Hematopoietic multipotent progenitor cell treated with erythropoietin and hydrocortisone succinate and interleukin-3 and kit ligand, for 4 days (in vitro differentiated cells): ENCODE measurements around the gene SMIM14.
"Not testable (repeated sequence)": the region's sequence is repeated elsewhere in the genome, so short reads cannot be mapped to it uniquely, and the experiment has no call there.

ENCODE experiments used
- DNase-seq: peaks from one replicate; pipeline ENCODE4 v3.0.0-alpha.2; 2015

Gene SMIM14

DNA sequence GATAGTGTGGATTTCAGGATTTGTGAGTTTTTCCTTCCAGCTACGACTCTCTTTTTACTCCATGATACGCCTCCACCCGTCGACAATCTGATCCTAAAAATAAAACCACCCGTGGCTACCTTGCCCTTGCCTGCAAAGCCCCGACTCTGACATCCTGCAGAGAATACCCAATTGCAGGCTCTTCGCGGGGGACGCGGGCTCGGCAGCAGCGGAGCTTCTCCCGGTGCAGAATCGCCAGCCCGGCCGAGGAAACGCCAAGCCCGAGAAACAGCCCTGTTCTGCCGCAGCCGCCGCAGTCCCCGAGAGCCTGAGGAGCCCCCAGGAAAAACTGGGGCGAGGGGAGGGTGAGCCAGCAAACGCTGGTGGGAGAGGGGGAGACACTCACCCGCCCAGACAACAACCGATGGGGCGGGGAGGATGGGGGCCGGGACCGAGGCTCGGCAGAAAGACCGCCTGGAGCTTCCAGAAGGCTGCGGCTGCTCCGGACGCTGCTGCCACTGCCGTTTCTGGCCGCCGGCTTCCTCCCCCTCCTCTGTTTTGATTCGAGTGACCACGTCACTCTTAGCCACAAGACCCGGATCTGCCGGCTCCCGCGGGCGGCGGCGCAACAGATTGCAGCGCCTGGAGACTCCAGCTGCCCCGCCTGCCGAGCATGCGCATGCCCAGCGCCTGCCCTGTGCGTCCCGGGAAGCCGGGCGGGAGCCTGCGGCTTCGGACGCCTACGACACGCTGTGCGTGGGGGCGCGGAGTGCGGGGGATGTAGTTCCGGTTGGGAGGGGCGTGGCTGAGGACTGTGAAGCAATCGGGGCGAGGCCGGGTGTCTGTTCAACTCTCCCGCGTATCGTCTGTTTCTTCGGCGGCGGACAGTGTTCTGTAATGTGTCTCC is at the start of gene SMIM14:
Gene SMIM14 (minus strand): TSS at position 512 of the 886 bp plus-strand sequence. CDS start 33,720 bp downstream, outside the sequence.
- peak; percentile 96 for DNase-seq

DNA sequence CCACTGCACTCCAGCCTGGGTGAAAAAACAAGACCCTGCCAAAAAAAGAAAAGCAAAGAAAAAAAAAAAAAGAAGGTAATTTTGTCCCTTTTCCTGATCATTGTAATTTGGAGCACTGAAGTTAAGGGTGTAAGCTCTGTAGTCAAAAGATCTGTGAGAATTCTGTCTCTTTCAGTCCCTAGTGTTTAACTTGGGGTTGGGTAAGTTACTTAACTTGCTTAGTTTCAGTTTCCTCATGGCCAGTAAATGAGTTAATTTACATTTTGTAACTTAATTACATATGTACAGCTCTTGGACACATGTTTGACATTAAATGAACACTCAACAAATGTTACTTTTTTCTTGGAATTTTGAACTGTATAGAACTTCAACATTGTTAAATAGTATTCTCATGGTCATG is 48.3 kb upstream of the SMIM14 start:
- no peak for DNase-seq

DNA sequence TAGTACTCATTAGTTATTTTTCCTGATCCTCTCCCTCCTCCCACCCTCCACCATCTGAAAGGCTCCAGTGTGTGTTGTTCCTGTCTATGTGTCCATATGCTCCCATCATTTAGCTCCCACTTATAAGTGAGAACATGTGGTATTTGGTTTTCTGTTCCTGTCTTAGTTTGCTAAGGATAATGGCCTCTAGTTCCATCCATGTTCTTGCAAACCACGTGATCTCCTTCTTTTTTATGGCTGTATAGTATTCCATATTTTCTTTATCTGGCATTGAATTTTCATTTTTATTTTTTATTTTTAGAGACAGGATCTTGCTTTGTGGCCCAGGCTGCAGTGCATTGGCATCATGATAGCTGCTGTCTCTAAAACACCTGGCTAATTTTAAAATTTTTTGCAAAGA is 47.3 kb upstream of the SMIM14 start:
- no peak for DNase-seq

DNA sequence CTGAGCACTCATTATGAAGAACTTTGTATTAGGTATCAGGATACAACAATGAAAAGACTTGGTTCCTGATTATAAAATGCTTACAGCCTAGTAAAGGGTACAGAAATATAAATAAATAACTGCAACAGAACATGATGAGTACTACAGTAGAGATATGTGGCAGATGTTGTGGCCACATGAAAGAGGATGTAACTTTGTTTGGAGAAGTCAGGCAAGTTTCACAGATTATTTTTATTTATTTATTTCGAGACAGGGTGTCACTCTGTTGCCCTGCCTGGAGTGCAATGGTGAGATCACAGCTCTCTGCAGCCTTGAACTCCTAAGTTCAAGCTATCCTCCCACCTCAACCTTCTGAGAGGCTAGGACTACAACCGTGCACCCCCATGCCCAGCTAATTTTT is 43.5 kb upstream of the SMIM14 start:
- no peak for DNase-seq

DNA sequence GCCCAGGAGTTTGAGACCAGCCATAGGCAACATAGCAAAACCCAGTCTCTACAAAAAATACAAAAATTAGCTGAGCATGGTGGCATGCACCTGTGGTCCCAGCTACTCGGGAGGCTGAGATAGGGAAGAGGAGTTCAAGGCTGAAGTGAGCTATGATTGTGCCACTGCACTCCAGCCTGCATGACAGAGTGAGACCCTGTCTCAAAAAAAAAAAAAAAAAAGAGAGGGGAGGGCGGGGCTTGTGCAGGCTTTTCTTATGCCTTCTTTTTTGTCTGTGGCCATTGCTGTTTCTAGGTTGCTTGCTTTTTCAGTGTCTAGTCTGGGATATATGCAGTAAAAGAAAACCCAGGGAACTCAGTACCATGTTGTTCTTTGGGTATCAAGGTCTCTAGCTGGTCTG is 42.3 kb upstream of the SMIM14 start:
- not testable (repeated sequence) for DNase-seq

DNA sequence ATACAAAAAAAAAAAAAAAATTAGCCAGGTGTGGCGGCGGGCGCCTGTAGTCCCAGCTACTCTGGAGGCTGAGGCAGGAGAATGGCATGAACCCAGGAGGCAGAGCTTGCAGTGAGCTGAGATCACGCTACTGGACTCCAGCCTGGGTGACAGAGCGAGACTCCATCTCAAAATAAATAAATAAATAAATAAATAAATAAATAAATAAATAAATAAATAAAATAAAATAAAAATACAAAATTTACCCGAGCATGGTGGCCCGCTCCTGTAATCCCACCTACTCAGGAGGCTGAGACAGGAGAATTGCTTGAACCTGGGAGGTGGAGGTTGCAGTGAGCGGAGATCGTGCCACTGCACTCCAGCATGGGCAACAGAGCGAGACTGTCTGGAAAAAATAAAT is 37.0 kb upstream of the SMIM14 start:
- DNase-seq = not testable (repeated sequence)

DNA sequence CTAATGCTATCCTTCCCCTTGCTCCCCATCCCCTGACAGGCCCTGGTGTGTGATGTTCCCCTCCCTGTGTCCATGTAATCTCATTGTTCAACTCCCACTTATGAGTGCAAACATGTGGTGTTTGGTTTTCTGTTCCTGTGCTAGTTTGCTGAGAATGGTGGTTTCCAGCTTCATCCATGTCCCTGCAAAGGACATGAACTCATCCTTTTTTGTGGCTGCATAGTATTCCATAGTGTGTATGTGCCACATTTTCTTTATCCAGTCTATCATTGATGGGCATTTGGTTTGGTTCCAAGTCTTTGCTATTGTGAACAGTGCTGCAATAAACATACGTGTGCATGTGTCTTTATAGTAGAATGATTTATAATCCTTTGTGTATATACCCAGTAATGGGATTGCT is 31.6 kb upstream of the SMIM14 start:
- DNase-seq = not testable (repeated sequence)

DNA sequence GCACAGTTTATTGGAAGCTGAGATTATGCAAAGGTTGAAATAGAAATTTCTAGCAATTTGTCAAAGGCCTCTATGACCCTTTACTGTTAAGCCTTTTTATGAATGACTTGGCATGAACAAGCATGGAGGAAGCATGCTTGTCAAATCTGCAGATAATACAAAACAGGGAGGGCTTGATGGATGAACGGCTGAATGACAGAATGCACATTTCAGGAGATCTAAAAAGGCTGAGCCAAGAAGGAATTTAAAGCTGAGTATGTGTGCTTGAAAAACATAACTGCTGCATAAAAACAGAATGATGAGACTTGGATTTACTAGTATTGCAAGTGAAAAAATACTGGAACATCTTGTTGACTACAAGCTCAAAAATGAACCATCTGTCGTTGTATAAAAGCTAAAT is 30.2 kb upstream of the SMIM14 start:
- DNase-seq = no peak

DNA sequence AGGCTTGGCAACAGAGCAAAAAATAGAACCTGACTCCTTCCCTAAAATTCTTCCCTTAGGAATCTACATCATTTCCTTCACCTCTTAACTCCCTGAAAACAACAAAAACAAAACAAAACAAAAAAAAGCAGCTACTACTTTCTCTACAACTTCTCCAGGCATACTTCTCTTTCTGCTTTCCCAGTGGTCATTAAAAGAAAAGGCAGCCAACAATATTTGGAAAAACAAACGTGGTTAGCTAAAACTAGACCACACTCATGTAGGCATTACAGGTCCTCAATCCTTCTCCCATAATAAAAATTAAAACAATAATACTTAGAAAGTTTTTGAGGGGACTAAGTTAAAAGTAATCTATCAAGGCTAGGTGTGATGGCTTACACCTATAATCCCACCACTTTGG is 29.0 kb upstream of the SMIM14 start:
- DNase-seq = no peak

DNA sequence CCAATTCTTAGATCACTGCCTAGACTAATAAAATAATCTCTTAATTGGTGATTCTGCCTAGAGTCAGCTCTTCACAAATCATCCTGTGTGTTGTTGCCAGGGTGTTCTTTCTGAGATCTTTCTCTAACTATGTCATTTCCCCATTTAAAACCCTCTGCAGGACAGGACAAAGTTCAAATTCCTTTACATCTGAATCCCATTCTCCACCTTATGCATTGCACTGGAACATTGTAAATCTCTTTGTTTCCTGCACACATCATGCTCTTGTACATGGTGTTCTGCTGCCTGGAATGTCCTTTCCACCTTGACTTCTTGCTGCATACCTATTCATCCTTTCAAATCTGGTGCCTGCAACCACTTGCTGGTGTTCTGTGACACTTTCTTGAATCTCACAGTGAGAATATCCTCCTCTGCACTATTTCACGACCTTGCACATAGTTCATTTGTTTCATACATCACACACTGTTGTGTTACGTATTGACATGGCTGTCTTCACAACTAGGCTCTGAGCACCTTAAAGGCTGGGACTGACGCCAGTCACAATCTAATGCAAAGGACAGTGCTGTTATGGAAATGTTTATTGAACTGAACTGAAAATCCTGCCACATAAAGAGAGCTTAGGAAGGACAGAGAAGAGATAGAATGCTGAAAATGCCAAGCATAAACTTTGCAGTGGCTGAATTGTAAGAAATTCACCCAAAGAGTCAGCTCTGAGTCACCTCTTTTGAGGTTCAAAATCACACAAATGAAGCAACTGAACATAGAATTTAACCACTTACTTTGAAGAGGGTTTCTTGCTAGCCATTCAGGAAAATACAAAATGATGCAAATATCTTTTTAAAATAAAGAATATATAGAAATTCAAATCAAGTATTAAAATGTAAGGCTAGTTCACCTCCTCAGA is 26.4 kb upstream of the SMIM14 start:
- no peak for DNase-seq

DNA sequence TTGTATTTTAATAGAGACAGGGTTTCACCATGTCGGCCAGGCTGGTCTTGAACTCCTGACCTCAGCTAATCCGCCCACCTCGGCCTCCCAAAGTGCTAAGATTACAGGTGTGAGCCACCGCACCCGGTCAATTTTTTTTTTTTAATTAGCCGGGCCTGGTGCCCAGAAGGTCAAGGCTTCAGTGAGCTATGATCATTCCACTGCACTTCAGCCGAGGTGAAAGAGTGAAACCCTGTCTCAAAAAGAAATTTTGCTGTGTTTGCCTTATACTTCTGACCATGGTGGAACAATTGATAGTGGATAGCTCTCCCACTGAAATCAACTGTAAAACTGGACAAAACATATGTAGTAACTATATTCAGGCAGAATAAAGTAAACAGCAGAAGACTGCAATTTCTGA is 24.0 kb upstream of the SMIM14 start:
- no peak for DNase-seq

DNA sequence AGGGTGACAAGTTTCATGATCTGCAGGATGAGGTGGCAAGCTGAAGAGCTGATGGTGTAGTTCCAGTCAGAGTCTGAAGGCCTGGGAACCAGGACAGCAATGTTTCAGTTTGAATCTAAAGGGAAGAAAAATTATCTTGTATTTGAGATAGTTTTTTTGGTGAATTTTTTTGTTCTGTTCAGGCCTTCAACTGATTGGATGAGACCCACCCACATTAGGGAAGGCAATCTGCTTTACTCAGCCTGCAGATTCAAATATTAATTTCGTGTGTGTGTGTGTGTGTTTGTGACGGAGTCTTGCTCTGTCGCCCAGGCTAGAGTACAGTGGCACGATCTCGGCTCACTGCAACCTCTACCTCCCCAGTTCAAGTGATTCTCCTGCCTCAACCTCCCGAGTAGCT is 22.1 kb upstream of the SMIM14 start:
- DNase-seq = no peak

DNA sequence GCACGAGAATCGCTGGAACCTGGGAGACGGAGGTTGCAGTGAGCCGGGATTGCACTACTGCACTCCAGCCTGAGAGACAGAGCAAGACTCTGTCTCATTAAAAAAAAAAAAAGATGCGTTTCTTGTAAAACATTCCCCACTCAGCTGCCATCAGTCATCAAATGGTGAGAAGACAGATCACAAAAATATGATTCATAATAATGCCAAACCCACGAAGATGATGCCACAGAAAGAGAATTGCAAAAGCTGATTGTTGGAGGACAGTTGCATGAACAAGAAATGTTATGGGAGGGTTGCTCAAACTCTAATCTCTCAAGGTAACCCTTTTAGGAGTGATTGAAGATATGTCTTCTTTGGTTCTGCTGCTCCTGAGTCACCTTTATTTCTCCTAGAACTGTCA is 21.4 kb upstream of the SMIM14 start:
- no peak for DNase-seq

DNA sequence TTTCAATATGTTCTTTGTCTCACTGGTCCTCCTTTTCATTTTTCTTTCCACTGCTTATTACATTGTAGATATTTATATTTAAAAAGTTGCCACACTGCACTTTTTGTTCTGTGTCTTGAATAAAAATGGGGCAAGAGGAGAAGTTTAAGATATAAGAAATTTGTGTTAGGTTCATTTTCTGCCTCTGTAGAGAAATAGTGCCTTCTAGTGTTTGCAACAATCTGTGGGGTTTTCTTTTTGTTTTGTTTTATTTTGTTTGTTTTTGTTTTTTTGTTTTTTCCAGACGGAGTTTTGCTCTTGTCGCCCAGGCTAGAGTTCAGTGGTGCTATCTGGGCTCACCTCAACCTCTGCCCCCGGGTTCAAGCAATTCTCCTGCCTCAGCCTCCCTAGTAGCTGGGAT is 20.1 kb upstream of the SMIM14 start:
- no peak for DNase-seq

DNA sequence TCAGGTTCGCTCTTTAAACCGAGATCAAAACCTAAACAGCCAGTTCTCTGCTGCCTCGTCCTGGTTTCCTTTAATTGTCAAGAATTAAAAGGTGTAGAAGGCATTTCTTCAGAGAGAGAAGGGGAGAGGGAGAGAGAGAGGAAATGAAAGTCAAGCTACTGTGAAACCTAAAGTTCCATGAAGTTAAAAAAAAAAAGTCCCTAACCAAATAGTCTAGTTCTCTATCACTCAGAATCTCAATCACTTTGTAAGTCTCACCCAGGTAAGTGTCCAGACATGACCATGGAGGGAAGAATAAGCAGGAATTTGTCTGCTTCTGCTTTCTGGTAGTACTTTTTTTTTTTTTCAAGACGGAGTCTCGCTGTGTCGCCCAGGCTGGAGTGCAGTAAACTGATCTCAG is 18.8 kb upstream of the SMIM14 start:
- no peak for DNase-seq

DNA sequence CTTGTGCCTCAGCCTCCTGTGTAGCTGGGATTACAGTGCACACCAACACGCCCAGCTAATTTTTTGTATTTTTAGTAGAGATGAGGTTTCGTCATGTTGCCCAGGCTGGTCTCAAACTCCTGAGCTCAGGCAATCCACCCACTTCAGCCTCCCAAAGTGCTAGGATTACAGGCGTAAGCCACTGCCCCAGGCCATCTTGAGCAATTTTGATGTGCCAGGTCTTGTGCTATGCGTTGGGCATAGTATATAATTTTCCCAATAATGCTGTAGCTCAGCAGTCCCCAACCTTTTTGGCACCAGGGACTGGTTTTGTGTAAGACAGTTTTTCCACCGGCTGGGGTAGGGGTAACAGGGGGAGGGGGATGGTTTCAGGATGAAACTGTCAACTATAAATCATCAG is 18.0 kb upstream of the SMIM14 start:
- not testable (repeated sequence) for DNase-seq

DNA sequence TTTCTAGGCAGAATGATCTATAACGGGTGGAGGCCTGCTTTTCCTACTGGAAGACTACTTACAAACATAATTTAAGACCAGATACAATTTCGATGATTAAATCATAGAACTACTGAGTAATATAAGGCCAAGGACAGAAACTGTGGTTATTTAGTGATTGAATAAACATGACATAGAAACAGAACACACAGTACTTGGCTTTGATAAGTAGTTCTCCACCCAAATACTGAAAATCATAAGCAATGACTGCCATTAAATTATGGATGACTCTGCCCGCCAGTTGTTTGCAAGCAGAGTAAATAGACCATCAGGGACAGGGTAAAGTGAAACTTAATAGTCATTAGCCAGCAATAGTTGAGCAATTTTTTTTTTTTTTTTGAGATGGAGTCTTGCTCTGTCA is 17.2 kb upstream of the SMIM14 start:
- DNase-seq = no peak

DNA sequence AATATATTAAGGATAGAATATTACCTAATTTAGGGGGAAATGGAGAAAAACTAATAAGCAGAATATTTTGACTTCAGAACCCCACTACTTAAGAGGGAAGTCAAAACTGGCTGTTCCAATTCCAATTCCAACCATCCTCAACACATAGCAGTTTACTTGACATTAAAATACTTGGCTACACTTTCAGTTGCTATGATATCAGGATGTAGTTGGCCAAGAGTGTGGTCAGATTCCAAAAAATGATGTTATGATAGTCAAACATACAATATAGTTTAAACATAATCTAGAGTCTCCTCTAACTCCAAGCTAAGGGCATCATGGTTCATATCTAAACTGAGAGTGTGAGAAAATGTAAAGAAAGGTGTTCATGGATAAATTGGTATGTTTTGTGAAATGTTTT is 16.5 kb upstream of the SMIM14 start:
- no peak for DNase-seq

DNA sequence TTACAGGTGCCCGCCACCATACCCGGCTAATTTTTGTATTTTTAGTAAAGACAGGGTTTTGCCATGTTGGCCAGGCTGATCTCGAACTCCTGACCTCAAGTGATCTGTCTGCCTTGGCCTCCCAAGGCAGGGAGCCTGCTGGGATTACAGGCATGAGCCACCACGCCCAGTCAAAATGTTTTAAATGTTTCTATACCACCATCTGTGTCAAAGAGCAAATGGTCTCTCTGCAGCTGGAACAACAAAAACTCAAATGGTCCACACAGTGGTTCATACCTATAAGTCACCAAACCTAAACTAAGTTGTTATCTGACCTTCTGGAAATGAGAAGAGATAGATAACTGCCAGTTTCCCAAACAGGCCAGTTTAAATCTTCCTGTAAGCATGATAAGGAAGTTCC is 12.9 kb upstream of the SMIM14 start:
- not testable (repeated sequence) for DNase-seq

DNA sequence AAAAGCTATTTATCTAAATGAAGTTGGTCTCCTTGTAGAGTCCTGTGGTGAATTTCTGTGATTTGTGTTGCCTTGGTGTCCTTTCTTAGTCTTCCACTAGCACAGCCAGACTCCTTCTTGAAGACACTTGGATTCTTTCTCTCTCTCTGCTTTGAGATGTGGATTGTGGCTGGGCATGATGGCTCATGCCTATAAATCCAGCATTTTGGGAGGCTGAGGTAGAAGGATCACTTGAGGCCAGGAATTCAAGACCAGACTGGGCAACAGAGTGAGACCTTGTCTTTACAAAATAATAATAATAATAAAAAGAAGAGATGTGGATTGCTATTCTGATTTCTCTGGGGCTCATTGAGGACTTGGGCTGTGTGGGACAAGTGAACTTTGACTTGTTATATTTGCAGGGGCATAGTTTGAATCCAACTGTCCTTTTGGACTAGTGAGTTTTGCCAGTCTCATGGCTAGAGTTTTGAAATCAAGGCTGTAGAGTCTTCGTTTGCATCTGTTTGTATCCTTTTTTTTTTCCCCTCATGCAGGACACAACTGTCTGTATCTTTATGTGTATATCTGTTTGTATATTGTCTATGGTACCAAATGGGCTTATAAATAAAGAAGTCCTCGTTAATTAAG is 11.1 kb upstream of the SMIM14 start:
- no peak for DNase-seq

DNA sequence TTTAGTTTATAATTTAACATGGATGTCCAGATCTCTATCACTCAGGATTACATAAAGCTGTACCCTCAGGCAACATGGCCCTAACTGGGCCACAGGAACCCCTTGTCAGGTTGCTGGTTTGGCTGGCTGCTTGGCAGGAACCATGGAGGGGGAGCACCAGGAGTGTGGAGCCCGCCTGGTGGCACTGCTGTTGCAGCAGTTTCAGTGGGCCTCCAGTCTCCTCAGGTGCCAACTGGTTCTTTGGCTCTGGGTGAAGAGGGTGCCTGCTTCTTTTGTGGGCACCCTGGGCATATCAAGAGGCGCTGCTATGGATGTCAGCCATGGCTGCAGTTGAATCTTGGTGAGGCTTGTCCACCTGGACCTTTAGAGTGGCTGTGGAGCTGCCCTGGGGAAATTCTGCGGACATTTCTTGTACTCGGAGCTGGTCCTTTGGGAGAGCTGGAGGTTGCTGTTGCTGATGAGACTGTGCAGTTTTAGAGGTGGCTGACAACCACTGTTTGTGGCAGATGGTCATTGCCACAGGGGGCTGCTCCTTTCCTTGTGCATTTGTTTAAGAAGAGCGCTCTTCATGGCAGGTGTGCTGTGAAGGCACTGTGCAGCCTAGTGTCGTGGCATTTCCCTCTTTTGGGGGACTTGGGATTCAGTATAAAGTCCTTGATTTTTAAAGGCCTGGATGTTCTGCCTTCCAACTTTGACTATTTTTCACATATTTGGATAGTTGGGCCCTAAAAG is 10.3 kb upstream of the SMIM14 start:
- DNase-seq = no peak

DNA sequence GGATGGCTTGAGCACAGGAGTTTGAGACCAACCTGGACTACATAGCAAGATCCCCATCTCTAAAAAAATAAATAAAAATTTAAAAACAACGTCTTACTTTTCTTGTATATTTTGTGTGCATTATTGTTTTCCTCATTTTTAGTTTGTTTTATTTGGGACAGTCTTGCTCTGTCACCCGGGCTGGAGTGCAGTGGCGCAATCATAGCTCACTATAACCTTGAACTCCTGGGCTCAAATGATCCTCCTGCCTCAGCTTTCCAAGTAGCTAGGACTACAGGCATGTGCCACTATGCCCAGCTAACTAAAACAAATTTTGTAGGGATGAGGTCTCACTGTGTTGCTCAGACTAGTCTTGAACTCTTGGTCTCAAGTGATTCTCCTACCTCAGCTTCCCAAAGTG is 9.5 kb upstream of the SMIM14 start:
- DNase-seq = no peak
